Measurements from ENCODE around the gene EFTUD2.

Gene EFTUD2

DNA sequence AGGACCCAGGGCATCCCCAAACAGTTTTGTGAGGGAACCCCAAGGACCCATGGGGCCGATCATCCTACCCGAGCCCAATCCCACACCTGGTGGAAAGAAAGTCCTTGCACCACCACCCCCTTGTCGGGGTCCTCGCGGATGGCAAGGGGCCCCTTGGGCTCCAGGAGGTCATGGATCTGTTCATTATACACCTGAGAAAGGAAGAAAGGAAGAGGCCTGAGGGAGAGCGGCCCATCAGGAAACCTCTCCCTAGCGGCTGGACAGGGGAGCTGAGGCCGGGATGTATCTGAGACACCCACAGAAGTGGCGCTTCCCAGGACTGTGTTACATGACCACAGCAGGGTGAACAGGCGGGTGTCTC is 35.5 kb upstream of the EFTUD2 start:
- H3K4me1 ChIP-seq (ENCODE audit: control insufficient read depth in 5 of 5, insufficient read depth in 5 of 5, low read length in 5 of 5) = no peaks in the 10 kb centered on the region
- no peak overlapping the region for H3K27ac ChIP-seq (ENCODE audit: low read depth, low read length)
- no peaks in the 10 kb centered on the region for H3K9me3 ChIP-seq (ENCODE audit: control insufficient read depth in 5 of 5, low read length in 5 of 5)
- H3K4me3 ChIP-seq (ENCODE audit: low read depth in 1 of 5, low read length in 5 of 5) = no peak overlapping the region
- no peaks in the 10 kb centered on the region for H3K27me3 ChIP-seq (ENCODE audit: control insufficient read depth in 5 of 5, insufficient read depth in 4 of 5, low read length in 5 of 5)
- H3K9ac ChIP-seq (ENCODE audit: low read length in 5 of 5) = no peak overlapping the region
- no peaks in the 10 kb centered on the region for H3K36me3 ChIP-seq (ENCODE audit: control insufficient read depth in 5 of 5, insufficient read depth in 5 of 5, low read length in 5 of 5)

DNA sequence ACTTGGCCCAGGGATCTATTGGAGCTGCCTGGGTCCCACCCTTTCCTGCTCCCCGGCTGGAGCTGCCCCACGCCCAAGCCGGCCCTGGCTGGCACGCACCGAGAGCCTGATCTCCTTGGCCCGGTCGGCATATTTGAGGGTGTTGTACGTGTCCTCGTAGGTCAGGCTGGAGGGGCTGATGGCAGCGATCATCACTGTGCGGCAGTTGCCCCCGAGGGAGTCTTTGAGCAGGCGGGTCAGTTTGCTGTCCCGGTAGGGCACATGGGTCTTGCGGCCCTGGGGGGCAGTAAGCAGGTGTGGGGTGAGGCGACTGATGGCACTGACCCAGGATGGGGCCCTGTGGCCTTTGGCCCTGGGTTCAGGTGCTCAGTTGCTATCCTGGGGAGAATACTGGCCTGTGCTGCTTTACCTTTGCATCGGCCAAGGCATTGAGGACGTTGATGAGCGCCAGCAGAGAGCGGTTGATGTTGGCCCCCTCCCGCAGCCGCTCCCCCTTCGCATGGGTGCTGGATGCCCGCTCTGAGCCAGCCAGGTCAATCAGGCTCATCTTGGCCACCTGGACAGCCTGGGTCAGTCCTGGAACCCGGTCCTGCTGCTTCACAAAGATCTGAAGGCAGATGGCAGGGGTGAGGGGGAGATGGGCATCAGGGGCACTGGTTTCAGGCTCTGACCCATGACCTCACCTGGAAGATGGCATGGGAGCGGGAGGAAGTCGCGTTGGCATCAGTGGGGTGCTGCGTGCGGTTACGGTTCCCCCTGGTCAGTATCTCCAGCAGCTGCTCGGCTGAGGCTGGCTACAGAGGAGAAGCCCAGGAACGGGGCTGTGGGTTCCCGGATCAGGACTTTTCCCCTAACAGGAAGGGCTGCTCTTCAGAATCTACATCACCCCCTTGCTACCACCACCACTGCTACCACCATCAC is 34.8 kb upstream of the EFTUD2 start:
- Histone ChIP-seq H3K36me3 (ENCODE audit: control insufficient read depth in 5 of 5, insufficient read depth in 5 of 5, low read length in 5 of 5) (no peaks in the 10 kb centered on the region), H3K27me3 (ENCODE audit: control insufficient read depth in 5 of 5, insufficient read depth in 4 of 5, low read length in 5 of 5) (no peaks in the 10 kb centered on the region), H3K27ac (ENCODE audit: low read depth, low read length) (no peak overlapping the region), H3K9me3 (ENCODE audit: control insufficient read depth in 5 of 5, low read length in 5 of 5) (no peaks in the 10 kb centered on the region), H3K9ac (ENCODE audit: low read length in 5 of 5) (no peak overlapping the region), H3K4me3 (ENCODE audit: low read depth in 1 of 5, low read length in 5 of 5) (no peak overlapping the region), H3K4me1 (ENCODE audit: control insufficient read depth in 5 of 5, insufficient read depth in 5 of 5, low read length in 5 of 5) (no peaks in the 10 kb centered on the region)

DNA sequence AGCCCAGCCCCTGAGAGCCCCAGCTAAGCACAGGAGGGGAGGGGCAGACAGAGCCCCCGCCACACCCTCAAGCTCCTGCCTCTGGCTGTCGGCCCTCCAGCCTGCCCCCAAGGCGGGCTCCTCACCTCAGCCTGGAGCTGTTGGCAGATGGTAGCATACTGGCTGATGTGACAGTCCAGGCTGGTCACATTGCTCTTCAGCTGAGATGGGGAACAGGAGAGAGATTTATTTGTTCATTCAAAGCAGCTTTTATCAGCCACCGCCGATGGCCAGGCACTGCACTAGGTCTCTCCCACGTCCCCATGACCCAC is 33.5 kb upstream of the EFTUD2 start:
- Histone ChIP-seq H3K9me3 (ENCODE audit: control insufficient read depth in 5 of 5, low read length in 5 of 5) (no peaks in the 10 kb centered on the region), H3K36me3 (ENCODE audit: control insufficient read depth in 5 of 5, insufficient read depth in 5 of 5, low read length in 5 of 5) (no peaks in the 10 kb centered on the region), H3K27me3 (ENCODE audit: control insufficient read depth in 5 of 5, insufficient read depth in 4 of 5, low read length in 5 of 5) (no peaks in the 10 kb centered on the region), H3K4me3 (ENCODE audit: low read depth in 1 of 5, low read length in 5 of 5) (no peak overlapping the region), H3K4me1 (ENCODE audit: control insufficient read depth in 5 of 5, insufficient read depth in 5 of 5, low read length in 5 of 5) (no peaks in the 10 kb centered on the region), H3K9ac (ENCODE audit: low read length in 5 of 5) (no peak overlapping the region), H3K27ac (ENCODE audit: low read depth, low read length) (no peak overlapping the region)

DNA sequence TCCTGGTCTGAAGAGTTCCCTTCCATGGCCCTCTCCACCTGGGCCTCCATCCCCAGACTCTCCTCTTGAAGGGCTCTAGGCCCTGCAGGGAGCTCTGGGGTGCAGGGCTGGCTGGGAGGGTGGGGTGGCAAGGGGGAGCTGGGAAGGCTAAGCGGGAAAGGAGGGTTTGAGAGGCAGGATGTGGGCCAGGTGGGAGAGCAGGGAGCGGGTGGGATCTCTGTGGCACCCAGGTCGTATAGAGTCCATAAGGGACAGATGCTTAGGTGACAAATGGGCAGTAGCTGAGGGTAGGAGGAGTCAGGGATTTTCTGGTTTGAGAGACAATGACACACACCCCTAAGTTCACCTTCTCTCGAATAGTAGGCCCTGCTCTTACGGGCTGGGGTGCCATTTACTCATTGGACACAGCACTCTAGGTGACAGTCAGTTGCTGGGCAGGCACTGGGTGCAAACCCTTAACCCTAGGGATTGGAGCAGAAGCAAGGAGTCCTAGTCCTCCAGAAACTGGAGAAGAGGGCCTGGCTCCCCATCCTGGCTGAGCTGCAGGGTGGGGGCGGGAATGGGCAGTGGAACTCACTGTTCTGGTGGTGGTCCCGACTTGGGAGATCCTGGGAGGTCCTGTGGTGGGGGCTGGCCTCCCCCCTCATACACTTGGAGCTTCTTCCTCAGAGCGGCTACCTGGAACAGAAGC is 33.0 kb upstream of the EFTUD2 start:
- no peak overlapping the region for H3K4me3 ChIP-seq (ENCODE audit: low read depth in 1 of 5, low read length in 5 of 5)
- H3K27me3 ChIP-seq (ENCODE audit: control insufficient read depth in 5 of 5, insufficient read depth in 4 of 5, low read length in 5 of 5) = no peaks in the 10 kb centered on the region
- no peaks in the 10 kb centered on the region for H3K9me3 ChIP-seq (ENCODE audit: control insufficient read depth in 5 of 5, low read length in 5 of 5)
- H3K4me1 ChIP-seq (ENCODE audit: control insufficient read depth in 5 of 5, insufficient read depth in 5 of 5, low read length in 5 of 5) = no peaks in the 10 kb centered on the region
- no peaks in the 10 kb centered on the region for H3K36me3 ChIP-seq (ENCODE audit: control insufficient read depth in 5 of 5, insufficient read depth in 5 of 5, low read length in 5 of 5)
- H3K27ac ChIP-seq (ENCODE audit: low read depth, low read length) = no peak overlapping the region
- H3K9ac ChIP-seq (ENCODE audit: low read length in 5 of 5) = no peak overlapping the region

DNA sequence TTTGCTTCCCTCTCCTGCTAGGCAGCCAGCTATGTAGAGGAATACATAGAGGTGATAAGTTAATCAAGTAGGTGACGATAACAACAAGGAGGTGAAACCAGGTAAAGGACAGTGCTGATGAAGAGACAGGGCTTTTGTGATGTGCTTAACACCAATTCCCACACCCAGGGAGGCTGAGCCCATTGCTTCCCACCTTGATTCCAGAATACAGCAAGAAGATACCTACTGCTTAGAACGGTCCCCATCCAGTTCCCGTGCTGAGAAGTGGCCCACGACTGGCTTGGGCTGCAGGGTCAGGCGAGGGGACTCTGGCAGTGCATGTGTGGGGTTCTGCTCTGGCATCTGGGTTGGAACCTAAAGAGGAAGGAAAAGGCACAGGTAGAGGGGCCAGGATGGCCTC is 32.1 kb upstream of the EFTUD2 start:
- H3K27me3 ChIP-seq (ENCODE audit: control insufficient read depth in 5 of 5, insufficient read depth in 4 of 5, low read length in 5 of 5) = no peaks in the 10 kb centered on the region
- no peak overlapping the region for H3K27ac ChIP-seq (ENCODE audit: low read depth, low read length)
- no peaks in the 10 kb centered on the region for H3K36me3 ChIP-seq (ENCODE audit: control insufficient read depth in 5 of 5, insufficient read depth in 5 of 5, low read length in 5 of 5)
- H3K9me3 ChIP-seq (ENCODE audit: control insufficient read depth in 5 of 5, low read length in 5 of 5) = no peaks in the 10 kb centered on the region
- H3K4me3 ChIP-seq (ENCODE audit: low read depth in 1 of 5, low read length in 5 of 5) = no peak overlapping the region
- H3K4me1 ChIP-seq (ENCODE audit: control insufficient read depth in 5 of 5, insufficient read depth in 5 of 5, low read length in 5 of 5) = no peaks in the 10 kb centered on the region
- H3K9ac ChIP-seq (ENCODE audit: low read length in 5 of 5) = no peak overlapping the region

DNA sequence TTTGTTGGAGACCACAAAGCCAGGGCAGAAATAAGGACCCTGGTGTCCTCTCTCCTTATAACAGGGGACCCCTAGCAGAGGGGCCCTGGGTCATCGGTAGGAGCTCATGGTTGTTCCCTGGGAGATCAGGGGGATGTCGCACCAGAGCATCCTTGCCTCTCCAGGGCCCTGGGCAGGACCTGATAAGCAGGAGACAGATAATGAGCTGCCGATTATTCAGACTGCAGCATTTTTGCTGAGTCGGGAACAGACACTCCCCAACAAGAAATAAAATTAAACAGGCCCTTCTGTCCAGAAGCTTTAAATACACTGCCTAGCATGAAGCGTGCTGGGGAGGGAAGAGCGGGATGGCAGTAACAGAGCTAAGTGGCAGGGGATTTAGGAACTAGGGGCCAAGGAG is 31.4 kb upstream of the EFTUD2 start:
- no peak overlapping the region for H3K9ac ChIP-seq (ENCODE audit: low read length in 5 of 5)
- no peaks in the 10 kb centered on the region for H3K27me3 ChIP-seq (ENCODE audit: control insufficient read depth in 5 of 5, insufficient read depth in 4 of 5, low read length in 5 of 5)
- H3K9me3 ChIP-seq (ENCODE audit: control insufficient read depth in 5 of 5, low read length in 5 of 5) = no peaks in the 10 kb centered on the region
- no peak overlapping the region for H3K27ac ChIP-seq (ENCODE audit: low read depth, low read length)
- no peaks in the 10 kb centered on the region for H3K36me3 ChIP-seq (ENCODE audit: control insufficient read depth in 5 of 5, insufficient read depth in 5 of 5, low read length in 5 of 5)
- no peaks in the 10 kb centered on the region for H3K4me1 ChIP-seq (ENCODE audit: control insufficient read depth in 5 of 5, insufficient read depth in 5 of 5, low read length in 5 of 5)
- no peak overlapping the region for H3K4me3 ChIP-seq (ENCODE audit: low read depth in 1 of 5, low read length in 5 of 5)

DNA sequence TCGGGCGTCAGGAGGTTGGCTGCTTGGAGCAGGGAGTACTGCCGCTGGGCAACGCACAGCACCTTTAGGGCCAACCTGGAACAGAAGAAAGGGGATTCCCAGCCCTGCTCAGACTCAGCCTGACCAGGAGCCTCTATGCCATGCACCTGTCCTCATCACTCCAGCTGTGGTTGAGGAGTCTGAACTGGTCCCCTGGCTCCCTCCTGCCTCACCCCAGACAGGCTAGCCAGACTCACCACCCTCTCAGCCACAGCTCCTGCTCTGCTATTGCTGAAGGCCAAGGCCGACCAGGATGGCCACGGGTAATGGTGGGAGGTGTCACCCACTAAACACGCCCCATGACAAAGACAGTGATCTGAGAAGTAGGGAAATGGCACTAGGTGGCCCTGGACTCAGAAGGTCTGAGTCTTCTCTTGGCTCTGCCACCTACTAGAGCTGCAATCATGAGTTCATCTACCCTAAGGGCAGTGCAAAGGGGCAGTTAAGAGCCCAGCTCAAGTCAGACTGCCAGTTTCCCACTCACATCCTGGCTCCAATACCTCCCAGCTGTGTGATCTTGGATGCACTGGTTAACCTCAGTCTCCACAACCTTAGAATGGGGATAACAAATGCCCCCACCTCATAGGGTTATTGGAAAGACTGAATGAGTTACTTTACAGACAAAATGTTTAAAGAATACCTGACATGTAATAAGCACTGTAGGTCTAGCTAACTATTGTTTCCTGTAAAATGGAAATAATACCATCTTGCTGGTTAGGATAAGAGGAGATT is 29.9 kb upstream of the EFTUD2 start:
- H3K36me3 ChIP-seq (ENCODE audit: control insufficient read depth in 5 of 5, insufficient read depth in 5 of 5, low read length in 5 of 5) = no peaks in the 10 kb centered on the region
- H3K9ac ChIP-seq (ENCODE audit: low read length in 5 of 5) = peak overlapping the region in 1 of 5 donors; percentile 24
- no peaks in the 10 kb centered on the region for H3K27me3 ChIP-seq (ENCODE audit: control insufficient read depth in 5 of 5, insufficient read depth in 4 of 5, low read length in 5 of 5)
- H3K9me3 ChIP-seq (ENCODE audit: control insufficient read depth in 5 of 5, low read length in 5 of 5) = no peaks in the 10 kb centered on the region
- H3K4me3 ChIP-seq (ENCODE audit: low read depth in 1 of 5, low read length in 5 of 5) = no peak overlapping the region
- no peak overlapping the region for H3K27ac ChIP-seq (ENCODE audit: low read depth, low read length)
- no peaks in the 10 kb centered on the region for H3K4me1 ChIP-seq (ENCODE audit: control insufficient read depth in 5 of 5, insufficient read depth in 5 of 5, low read length in 5 of 5)

DNA sequence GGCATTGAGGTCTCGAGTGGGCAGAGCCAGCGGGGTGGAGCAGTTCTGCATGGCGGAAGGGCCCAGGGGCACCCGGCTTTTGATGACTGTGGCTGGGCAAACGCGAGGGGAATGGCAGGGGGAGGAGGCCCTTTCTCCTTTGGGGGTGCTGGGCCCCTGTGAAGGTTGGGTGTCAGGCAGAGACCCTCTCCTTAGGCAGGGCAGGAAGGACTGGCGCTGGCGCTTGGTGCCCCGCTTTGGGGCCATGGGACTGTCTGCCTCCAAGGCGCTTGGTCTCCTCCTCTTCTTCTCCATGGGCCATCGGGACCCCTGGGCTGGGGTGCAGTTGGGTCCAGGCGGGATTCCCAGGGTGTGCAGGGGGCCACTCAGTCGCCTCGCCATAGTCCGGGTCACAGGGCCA is 28.9 kb upstream of the EFTUD2 start:
- Histone ChIP-seq H3K27ac (ENCODE audit: low read depth, low read length) (no peak overlapping the region), H3K4me3 (ENCODE audit: low read depth in 1 of 5, low read length in 5 of 5) (no peak overlapping the region), H3K4me1 (ENCODE audit: control insufficient read depth in 5 of 5, insufficient read depth in 5 of 5, low read length in 5 of 5) (no peaks in the 10 kb centered on the region), H3K36me3 (ENCODE audit: control insufficient read depth in 5 of 5, insufficient read depth in 5 of 5, low read length in 5 of 5) (no peaks in the 10 kb centered on the region), H3K9ac (ENCODE audit: low read length in 5 of 5) (no peak overlapping the region), H3K27me3 (ENCODE audit: control insufficient read depth in 5 of 5, insufficient read depth in 4 of 5, low read length in 5 of 5) (no peaks in the 10 kb centered on the region), H3K9me3 (ENCODE audit: control insufficient read depth in 5 of 5, low read length in 5 of 5) (no peaks in the 10 kb centered on the region)

DNA sequence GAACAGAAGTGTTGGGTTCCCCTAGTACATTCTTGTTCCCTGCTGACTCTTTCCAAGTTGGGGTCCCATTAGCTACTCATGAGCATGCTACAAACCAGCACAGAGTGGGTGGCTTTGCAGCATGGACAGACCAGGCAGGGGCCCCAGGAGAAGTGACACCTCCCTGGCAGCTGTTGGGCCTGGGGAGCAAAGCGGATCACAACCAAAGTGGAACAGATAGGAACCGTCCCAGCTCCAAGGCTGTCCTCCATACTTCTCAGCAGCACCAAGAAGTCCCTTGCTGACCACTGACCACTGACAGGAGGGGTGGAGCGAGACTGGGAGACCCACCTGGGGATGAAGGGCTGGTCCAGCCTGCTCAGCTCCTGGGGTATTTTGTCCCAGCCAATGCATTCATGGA is 28.5 kb upstream of the EFTUD2 start:
- Histone ChIP-seq H3K27ac (ENCODE audit: low read depth, low read length) (no peak overlapping the region), H3K4me3 (ENCODE audit: low read depth in 1 of 5, low read length in 5 of 5) (no peak overlapping the region)

More for the DNA sequence above, 28.5 kb upstream of the EFTUD2 start:
- Histone ChIP-seq H3K9me3 (ENCODE audit: control insufficient read depth in 5 of 5, low read length in 5 of 5) (no peaks in the 10 kb centered on the region), H3K36me3 (ENCODE audit: control insufficient read depth in 5 of 5, insufficient read depth in 5 of 5, low read length in 5 of 5) (no peaks in the 10 kb centered on the region), H3K4me1 (ENCODE audit: control insufficient read depth in 5 of 5, insufficient read depth in 5 of 5, low read length in 5 of 5) (no peaks in the 10 kb centered on the region), H3K27me3 (ENCODE audit: control insufficient read depth in 5 of 5, insufficient read depth in 4 of 5, low read length in 5 of 5) (no peaks in the 10 kb centered on the region), H3K9ac (ENCODE audit: low read length in 5 of 5) (no peak overlapping the region)

Data from subcutaneous abdominal adipose tissue (tissue), 5 donors.